GM12873 (cell line): ENCODE data around the gene IGSF1.

Experiments
- CTCF ChIP-seq: IDR thresholded peaks from 2 replicates; pipeline ENCODE4 v1.5.1; 2012; ENCODE audit warnings: low read depth, mild to moderate bottlenecking, moderate library complexity, low read length, control low read depth; ENCODE audit not compliant: insufficient read depth; ENCODE audit errors: missing control alignments

The IGSF1 gene

GRCh38 chrX:131298036-131298435 lies 8.9 kb upstream of the IGSF1 start:
- TF ChIP-seq CTCF, result no peak

DNA sequence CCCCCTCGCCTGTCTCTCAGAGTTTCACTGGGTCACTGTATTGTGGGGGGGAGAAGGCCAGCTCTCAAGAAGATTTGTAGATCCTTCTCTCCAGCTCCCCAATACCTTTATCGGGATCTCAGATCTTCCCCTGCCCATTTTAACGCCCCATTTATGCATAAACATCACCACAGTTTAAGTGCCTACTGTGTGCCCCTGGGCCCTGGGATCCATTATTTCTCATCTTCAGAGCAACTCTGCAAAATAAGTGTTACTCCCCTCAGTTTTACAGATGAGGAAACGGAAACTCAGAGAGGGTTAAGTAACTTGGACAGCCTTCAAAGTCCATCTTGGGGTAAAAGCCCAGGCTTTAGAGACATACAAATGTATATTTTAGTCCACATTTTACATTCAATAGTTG lies 421 bp upstream of the IGSF1 start:
- no peak for TF ChIP-seq CTCF

- TF ChIP-seq CTCF, result no peak
Measured at GRCh38 chrX:131288188-131288587, 918 bp downstream of the IGSF1 start.

GRCh38 chrX:131287560-131288179 lies 1.4 kb downstream of the IGSF1 start:
- TF ChIP-seq CTCF, result no peak

GRCh38 chrX:131279617-131280016 lies 9.5 kb downstream of the IGSF1 start:
- TF ChIP-seq CTCF, result no peak

DNA sequence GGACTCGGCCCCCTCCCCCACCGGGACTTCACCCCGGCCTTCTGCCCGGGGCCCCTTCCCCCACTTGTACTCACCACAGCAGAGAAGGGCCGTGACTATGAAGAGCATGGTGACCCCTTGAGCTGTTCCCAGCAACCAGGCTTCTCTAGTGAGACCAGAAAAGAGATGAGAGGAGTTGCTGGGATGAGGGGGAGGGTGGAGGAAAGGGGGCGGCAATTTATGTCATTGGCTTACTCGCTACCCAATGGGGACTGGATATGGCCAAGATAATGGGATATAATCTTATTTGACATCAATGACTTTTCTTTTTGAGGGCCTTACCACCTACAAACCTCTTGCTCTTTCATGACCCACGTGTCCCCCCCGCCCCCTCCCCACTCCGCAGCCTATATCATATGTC lies 9.9 kb downstream of the IGSF1 start:
- no peak for TF ChIP-seq CTCF

DNA sequence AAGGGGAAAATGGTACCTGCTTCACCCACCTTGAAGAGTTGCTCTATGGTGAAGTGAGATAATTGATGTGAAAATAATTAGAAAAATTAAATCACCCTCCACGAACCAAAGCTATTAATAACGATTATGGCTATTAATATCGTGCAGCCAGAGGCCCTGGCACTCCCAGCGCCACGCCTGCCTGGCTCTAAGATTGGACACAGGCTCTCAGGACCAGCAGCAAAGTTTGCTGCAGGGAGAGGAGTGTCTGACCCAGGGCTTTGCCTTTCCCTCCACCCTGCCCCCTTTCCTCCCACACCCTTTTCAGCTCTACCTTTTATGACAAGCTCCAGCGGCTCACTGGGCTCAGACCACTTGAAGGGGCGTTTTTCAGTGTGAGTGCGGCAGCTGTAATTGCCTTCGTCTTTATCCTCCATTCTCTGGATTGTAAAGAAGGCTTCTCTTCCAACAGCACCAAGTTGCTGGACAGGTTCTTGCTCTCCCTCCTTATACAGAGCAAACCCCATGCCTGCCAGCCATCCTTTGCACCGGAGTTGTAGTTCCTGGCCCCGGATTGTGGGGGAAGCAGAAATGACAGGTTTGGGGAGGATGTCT lies 11.5 kb downstream of the IGSF1 start:
- TF ChIP-seq CTCF, result no peak
